Measurements from ENCODE around the gene NTF3. TPM values are rescaled to one million over a fixed set of nuclear protein-coding genes. Genes with fewer than 3 reads are reported as not detected.
A peak's percentile ranks its signal among the peaks of the same experiment; 100 is the strongest.

Gene NTF3
- total and polyA plus RNA-seq, 2 of the 8 experiments (the other 6 are each of a cell fraction or from before 2014, with no cell fraction given): 1.4 to 2.3 TPM

DNA sequence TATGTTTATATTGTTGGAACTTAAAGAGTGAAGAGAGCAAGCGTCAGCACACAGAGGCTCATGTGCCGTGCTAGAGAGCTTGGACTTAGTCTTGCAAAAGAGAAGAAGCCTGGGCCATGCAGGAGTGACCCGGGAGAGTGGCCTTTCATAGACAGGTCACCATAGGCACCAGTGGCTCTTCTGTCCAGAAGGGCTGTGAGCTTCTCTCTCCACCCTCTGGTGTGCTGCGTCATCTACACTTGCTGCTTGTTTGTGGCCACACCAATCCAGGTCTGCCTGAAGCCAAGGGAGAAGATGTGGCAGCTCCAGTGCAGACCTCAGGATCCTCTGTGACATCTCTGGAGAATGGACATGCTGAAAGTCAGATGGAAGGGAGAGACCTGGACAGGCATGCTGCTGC, 74.4 kb downstream of the NTF3 start:
- Histone ChIP-seq H3K56ac (replicated peaks; ENCODE audit: insufficient read length, low read depth, low read length) (no peak overlapping the region), H3K27ac (ENCODE audit: low read depth, low read length) (no peak overlapping the region), H2BK120ac (replicated peaks; ENCODE audit: low read depth, low read length) (no peak overlapping the region), H4K91ac (replicated peaks; ENCODE audit: insufficient read length, low read length) (no peak overlapping the region), H4K5ac (ENCODE audit: insufficient read length, low read depth, low read length) (no peak overlapping the region), H3K79me2 (ENCODE audit: control insufficient read depth in 1 of 2, insufficient read depth in 2 of 2, low read length in 2 of 2) (no peaks in the 10 kb centered on the region), H3K4me1 (replicated peaks in 1 of 4; ENCODE audit: control insufficient read depth in 3 of 4, insufficient read depth in 4 of 4, low read length in 3 of 4) (no peaks in the 10 kb centered on the region; a peak in 2 of 7 replicates), H2BK15ac (ENCODE audit: low read length) (no peak overlapping the region), H2AFZ (ENCODE audit: low read length) (no peak overlapping the region), H4K20me1 (replicated peaks in 1 of 2; ENCODE audit: control insufficient read depth in 1 of 2, insufficient read depth in 2 of 2, low read length in 2 of 2) (no peaks in the 10 kb centered on the region), H3K4ac (replicated peaks; ENCODE audit: insufficient read length, low read depth, low read length) (no peak overlapping the region), H4K8ac (ENCODE audit: extremely low read depth, insufficient read depth, low read length) (no peak overlapping the region), H3K14ac (ENCODE audit: insufficient read length) (no peak overlapping the region), H3K4me2 (ENCODE audit: insufficient read depth in 1 of 2, low read depth in 2 of 2, low read length in 2 of 2) (no peak overlapping the region), H2AK5ac (ENCODE audit: low read depth, low read length) (no peak overlapping the region), H3K23me2 (ENCODE audit: low read depth, low read length) (no peaks in the 10 kb centered on the region), H3K18ac (ENCODE audit: extremely low read depth, low read length) (no peak overlapping the region), H2BK20ac (ENCODE audit: low read length) (no peak overlapping the region), H3K27me3 (replicated peaks in 1 of 4; ENCODE audit: control insufficient read depth in 3 of 4, extremely low read depth in 1 of 4, insufficient read depth in 3 of 4, low read length in 3 of 4) (no peaks in the 10 kb centered on the region), H2BK12ac (ENCODE audit: low read depth, low read length) (no peak overlapping the region), H3K9ac (replicated peaks in 1 of 4; ENCODE audit: extremely low read depth in 1 of 4, low read depth in 3 of 4, low read length in 3 of 4) (no peak overlapping the region), H3K36me3 (ENCODE audit: control insufficient read depth in 2 of 4, insufficient read depth in 4 of 4, low read length in 3 of 4) (no peaks in the 10 kb centered on the region), H3K9me3 (ENCODE audit: insufficient read depth in 2 of 2, low read depth in 1 of 2, low read length in 1 of 2) (no peaks in the 10 kb centered on the region), H3K79me1 (ENCODE audit: low read depth, low read length) (no peaks in the 10 kb centered on the region), H3K23ac (ENCODE audit: insufficient read length) (no peak overlapping the region), H3K4me3 (ENCODE audit: extremely low read depth in 1 of 4, insufficient read depth in 2 of 4, low read depth in 3 of 4, low read length in 4 of 4) (no peak overlapping the region), H2BK5ac (ENCODE audit: low read depth, low read length) (no peak overlapping the region)
- no peak for TF ChIP-seq SAP30 (IDR thresholded peaks at IDR 0.05; ENCODE audit: insufficient read depth, insufficient replicate concordance, low read length)
- TF ChIP-seq RAD21 (IDR thresholded peaks at IDR 0.05 in 1 of 2, conservative IDR thresholded peaks at IDR 0.05 in 1 of 2; ENCODE audit: low read depth in 2 of 2, low read length in 2 of 2): no peak
- no peak for TF ChIP-seq RBBP5 (IDR thresholded peaks at IDR 0.05; ENCODE audit: borderline replicate concordance, low read depth, low read length)
- TF ChIP-seq POU5F1 (IDR thresholded peaks at IDR 0.05; ENCODE audit: low read depth, low read length): no peak
- no peak for TF ChIP-seq FOSL1 (IDR thresholded peaks at IDR 0.05; ENCODE audit: insufficient read depth, low read depth, low read length)
- no peak for TF ChIP-seq TAF7 (optimal IDR thresholded peaks at IDR 0.05; ENCODE audit: borderline replicate concordance, low read depth, low read length)
- no peak for TF ChIP-seq CTBP2 (IDR thresholded peaks at IDR 0.05; ENCODE audit: borderline replicate concordance, insufficient read depth, insufficient read length, low read length)
- TF ChIP-seq GTF2F1 (IDR thresholded peaks at IDR 0.05; ENCODE audit: borderline replicate concordance, low read depth, low read length): no peak
- TF ChIP-seq SP1 (IDR thresholded peaks at IDR 0.05; ENCODE audit: low read depth, low read length): no peak
- TF ChIP-seq CEBPB (IDR thresholded peaks at IDR 0.05; ENCODE audit: low read depth, low read length): no peak
- TF ChIP-seq RFX5 (IDR thresholded peaks at IDR 0.05; ENCODE audit: borderline replicate concordance, low read depth, low read length): no peak
- no peak for TF ChIP-seq CREB1 (IDR thresholded peaks at IDR 0.05)
- no peak for TF ChIP-seq RXRA (IDR thresholded peaks at IDR 0.05; ENCODE audit: insufficient read depth, low read depth, low read length)
- FAIRE-seq: no peak
- DNase-seq (ENCODE audit: low read depth in 1 of 2, low spot score in 2 of 2): peak in 1 of 2 experiments; percentile 19
- 90% methylated on average over 4 of the region's 4 CpGs; no CpG with 5 or more reads in 1 of the 2 experiments for WGBS, 2 experiments (ENCODE audit: extremely low coverage in 1 of 2, insufficient coverage in 1 of 2, insufficient read length in 1 of 2, insufficient replicate concordance in 2 of 2, low coverage in 1 of 2, low lambda C conversion rate in 2 of 2, missing lambda C conversion rate in 1 of 2)
- ChIA-PET CTCF (ENCODE audit: partially characterized antibody) (interaction anchor here (0.7 to 2.0 kb wide), 7 partner anchors 12 to 306 kb away, joined by 4 to 7 read pairs (median 5); no protein-coding TSS in a partner anchor), POLR2A (ENCODE audit: partially characterized antibody) (no interaction called here)
